Umbilical cord (tissue), 2 donors: Measurements from ENCODE around the gene NEDD8. TPM values are rescaled to one million over a fixed set of nuclear protein-coding genes. Genes with fewer than 3 reads are reported as not detected.
A peak's percentile ranks its signal among the peaks of the same experiment; 100 is the strongest.

ENCODE experiments used
- DNase-seq: peaks from one replicate; pipeline ENCODE4 v3.0.0-alpha.2; 2015; ENCODE audit warnings: low spot score
- total RNA-seq: library from RNA; depleted of rRNA; stranded (reverse); fragments of >200 nt; gene quantifications from one replicate; pipeline ENCODE4 v1.2.3, GENCODE V29; 2014; ENCODE audit warnings: low replicate concordance; ENCODE audit not compliant: insufficient read depth

NEDD8 gene
- total RNA-seq, 1 donor from 2014 or later: 68.6 TPM

DNA sequence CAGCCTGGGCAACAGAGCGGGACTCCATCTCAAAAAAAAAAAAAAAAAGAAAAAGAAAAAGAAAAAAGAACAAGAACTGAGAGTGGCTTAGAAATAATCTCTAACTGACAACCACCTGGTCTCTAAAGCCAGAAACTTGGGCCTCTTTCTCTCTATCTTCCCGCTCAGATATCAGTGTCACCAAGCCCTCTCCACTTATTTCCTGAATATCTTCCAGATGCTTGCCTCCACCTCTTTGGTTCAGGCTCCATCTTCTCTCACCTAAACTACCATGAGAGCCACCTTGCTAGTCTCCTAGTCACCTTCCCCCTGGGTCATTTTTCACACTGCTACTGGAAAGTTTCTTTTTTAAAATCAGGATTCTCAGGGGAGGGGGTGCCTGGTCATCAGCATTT is 35.1 kb downstream of the NEDD8 start:
- no peak for DNase-seq

DNA sequence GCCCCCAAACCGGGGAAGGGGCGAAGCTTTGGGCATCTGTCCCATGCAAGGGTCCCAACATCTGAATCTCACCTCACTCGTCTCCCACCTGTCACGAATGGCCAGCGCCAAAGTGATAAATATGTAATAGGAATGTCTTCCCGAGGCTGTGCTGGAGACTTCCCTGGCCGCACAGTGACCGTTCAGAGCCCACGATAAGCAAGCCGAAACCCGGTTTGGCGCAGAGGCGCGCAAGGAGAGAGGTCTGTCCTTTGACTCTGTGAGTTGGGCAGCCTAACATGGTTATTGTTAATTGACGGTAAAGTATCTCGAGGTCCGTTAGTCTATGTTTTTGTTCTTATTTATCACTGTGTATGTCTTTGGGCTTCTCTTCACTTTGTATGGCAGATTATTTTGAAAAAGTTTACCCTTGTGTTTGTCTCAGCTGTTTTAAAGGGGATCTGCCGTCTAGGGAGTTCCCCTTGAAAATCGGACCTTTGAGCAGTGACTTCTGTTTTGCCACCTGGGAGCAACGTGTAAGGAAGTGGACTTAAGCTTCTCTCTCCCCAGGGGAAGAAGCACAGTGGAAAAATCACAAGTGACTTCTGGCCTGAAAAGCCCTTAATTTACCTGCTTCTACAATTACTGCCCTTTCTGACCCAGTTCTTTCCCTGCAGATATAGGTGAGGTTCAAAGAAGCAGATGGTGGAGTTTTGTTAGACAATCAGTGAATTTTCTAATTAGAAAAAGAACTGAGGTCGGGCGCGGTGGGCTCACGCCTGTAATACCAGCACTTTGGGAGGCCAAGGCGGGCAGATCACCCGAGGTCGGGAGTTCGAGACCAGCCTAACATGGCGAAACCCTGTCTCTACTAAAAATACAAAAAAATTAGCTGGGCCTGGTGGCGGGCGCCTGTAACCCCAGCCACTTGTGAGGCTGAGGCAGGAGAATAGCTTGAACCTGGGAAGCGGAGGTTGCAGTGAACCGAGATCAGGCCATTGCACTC is 35.8 kb downstream of the NEDD8 start:
- DNase-seq: peak; percentile 13

DNA sequence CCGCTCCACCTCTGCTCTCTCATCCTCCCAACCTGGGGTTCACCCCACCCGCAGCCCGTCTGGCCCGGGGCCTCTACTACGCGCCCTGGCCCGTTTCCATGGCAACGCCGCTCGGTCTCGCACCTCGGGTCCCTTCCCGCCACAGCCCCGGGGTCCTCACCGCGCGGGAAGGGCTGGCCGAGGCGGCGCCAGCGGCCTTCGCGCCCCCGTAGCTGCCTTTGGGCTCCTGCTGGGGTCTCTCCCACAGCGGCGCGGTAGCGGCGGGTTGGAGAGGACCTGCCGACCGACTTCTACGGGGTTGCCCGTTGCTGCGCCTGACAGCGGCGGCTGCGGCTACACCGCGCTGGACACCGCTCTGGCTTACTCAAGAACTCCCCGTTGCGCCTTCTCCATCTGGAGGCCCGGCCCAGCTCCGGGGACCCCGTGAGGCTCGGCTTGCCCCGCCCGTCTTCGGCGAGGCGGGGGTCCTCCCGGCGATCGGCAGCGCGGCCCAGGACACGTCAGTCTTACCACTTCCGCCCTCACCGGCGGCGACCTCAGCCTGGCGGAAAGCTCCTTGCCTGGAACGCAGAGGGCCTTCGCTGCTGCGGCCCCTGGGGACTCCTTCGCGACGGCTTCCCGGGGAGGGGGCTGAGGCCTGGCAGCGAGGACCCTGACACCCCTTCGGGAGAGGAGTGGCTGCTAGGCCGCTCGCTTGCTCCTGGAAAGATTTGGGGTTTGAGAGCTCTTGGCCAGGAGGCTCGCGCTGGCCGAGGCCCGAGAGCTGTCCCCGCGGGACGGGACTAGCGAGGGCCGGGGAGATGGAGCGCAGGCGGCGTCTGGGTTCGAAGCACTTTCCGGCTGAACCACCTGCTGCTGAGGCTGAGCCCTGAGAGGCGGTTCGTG is 36.7 kb downstream of the NEDD8 start, which contains the start of gene TM9SF1:
TM9SF1 (minus strand) TSS at position 256 of the 885 bp plus-strand sequence. CDS start 422 bp downstream, outside the sequence.
- peak; percentile 92 for DNase-seq

DNA sequence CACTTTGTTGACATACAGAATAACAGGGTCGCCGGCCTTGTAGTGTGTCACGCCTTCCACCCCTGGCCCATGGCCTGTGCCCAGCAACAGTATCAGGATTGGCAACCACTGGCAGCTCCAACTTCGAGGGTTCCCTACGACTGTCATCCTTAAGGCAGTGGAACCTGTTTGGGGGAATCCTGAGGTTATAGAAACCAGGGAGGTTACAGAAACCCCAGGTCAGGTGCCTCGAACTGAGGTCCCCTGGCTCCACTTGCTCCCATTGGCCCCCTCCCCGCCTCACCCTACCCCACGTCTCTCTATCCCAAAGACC is 37.3 kb downstream of the NEDD8 start:
- DNase-seq: peak; percentile 14

DNA sequence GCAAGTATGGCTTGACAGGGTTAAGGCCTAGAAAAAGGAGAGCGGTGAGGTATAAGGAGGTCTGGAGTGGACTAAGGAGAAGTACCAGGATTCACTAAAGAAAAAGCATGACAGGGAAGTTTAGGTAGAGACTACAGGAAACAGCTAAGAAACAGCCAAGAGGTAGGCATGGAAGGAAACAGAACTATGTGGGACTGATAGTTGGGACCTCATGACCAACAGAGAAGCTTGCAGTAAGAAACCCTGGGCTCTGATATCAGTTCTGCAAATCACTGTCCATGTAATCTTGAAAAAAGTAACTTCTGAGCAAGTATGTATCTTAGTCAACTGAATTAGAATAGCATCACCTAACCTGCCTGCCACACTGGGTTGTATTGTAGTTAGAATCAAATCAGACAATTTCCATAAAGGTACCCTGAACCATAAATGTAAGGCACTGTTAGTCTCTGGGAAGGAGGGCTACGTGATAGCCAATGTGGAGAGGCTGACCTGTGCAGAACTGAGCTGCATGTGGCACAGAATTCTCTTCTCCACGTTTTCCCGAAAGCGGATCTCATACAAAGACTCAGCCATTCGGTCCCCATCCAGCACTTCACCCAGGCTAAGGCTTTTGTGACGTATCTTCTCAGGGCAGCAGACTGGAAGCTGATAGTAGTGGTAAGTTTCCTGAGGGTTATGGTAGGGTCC is 37.8 kb downstream of the NEDD8 start:
- DNase-seq: no peak

DNA sequence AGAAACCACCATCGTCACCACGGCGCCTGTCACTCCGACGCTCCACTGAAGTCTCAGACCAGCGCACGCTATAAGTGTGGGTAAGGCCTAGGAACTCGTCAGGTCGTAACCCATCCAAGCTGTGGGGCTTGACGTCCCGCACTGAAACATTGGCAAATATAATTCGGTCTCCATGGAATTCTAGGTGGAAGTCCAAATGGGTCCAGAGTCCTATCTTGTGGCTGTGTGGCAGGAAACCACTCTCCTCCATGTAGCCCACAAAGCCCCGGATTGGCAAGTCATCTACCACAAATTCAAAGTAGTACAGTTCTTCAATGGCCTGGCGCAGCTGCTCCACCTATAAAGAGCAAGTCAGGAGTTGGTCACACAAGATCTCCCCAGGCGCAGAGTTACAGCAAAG is 39.2 kb downstream of the NEDD8 start:
- no peak for DNase-seq

DNA sequence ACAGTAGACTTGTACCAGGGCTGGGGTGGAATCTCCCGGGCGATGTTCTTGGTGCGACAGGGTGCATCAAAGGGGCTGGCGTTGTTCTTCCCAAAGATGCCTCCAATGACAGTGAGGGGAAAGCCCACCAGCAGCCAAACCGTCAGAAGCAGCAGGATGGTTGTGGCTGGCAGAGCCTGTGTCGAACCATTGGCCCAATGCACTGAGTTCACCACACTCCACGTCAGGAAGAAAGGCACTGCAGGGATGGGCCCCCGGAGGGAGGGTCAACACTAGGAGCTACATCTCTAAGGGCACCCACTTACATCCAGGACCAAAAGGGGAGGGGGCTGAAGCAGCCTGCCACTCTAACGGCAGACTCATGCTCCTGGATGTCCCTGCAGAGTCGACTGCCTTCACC is 41.8 kb downstream of the NEDD8 start:
- DNase-seq: no peak

DNA sequence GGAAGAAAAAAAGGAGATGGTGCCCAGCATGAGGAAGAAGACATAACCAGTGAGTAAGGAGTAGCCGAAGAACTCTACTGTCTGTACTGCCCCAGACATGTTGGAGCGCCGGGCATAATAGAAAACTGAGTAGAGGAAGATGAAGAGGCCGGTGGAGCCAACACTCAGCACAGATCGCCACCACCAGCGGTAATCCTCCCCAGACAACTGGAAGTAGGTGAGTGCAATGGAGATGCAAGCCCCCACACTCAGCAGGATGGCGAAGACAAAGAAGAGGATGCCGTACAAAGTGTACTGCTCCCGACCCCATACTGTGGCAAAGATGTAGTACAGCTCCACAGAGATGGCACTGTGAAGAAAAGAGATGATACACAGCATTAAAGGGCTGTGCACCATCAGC is 42.7 kb downstream of the NEDD8 start:
- DNase-seq: no peak

DNA sequence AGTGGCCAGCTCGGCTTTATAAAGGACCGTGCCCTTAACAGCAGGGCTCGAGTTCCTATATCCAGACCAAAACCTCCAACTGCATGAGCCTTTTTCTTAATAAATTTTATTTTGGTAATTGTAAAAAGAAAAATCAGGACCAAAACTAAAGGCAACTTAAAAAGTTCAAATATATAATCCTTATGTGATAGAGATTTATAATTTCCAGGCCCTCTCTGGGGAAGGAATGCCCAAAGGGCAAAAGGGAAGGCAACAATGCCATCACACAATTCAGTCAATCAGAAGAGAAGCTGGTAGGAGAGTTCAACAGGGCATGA is 43.1 kb downstream of the NEDD8 start:
- no peak for DNase-seq

DNA sequence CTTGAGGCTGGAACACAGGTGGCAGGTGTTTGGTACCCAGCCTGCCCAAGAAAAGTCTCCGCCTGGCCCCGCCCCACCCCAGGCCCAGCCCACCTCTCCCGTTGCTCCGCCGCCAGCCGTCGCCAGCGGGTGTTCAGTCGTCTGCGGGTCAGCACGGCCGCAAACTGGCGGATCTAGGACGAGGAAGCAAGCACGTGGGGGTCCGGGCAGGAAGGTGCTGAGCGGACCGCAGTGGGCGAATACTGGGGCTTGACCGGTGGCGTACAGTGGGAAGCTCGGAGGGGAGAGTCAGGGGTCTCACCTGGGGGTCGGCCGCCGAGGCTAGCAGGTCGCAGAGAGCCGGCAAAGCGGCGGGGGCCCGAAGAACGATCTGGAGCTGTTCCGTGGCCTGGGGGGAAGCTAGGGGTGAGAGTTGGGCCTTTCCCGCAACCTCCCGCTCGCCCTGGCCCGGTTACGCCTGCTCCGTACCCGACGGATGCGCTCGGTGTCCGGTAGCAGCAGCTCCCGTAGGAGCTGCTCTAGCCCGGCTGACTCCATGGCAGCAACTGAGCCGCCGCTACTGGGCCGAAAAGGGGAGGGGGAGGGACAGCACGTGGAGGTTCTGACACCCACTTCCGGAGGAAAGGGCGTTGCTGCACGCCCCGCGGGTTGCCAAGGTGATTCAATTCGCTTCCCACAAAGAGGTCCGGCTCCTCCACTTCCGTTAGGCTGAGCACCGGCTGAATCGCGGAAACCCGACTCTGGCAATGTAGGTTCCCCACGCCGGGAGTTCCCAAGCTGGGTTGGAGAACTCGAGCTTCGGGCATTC is 43.7 kb downstream of the NEDD8 start, which contains the start of gene IPO4:
IPO4 (minus strand) TSS at position 566 of the 808 bp plus-strand sequence; CDS start at position 537, 29 bp downstream.
- DNase-seq: peak; percentile 98

DNA sequence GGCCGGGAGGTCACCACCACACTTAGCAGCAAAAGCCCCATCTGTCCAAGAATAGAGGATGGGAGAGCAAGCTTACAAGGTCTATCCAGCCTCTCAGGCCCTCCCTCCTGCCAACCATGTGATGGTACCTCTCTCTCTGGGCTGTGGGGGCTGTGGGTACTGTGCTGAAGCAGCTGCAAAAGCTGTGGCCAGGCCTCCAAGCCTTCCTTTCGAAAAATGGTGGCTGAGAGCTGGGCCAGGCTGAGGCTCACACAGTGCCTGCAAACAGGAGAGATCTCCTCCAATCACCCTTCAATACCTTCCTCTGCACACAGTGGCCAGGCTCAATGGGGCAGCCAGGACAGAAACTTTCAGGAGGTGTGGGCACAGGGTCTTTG is 44.6 kb downstream of the NEDD8 start:
- no peak for DNase-seq

DNA sequence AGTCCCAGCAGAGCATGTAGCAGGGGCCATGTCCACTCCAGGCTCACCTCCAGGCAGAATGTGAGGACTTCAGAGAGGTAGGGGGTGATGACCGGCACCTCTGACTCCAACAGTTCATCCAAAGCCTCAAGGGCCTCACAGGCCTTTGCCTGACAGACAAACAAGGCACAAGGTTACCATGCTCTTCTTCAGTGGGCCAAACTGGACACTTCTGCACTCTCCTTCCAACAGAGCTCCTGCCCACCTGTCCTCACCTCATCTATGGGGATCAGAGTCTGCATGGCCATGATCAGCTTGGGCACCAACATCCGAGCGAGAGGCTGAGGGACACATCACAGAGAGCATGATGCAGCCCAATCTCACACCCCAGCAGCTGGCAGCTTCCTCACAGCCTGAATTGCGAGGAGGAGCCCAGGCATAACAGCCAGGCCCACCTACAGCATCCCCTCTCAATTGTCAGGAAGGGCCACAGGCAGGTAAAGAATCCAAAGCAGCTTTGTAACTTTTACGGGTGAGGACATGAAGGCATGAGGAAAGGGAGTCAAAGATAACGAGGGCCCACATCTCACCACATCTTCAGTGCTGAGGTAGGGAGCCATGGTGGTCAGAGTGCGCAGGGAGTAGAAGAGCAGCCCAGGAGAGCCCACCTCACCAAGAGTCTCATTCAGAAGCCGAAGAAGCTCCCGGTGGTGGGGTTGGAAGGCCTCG is 45.2 kb downstream of the NEDD8 start:
- DNase-seq: no peak

DNA sequence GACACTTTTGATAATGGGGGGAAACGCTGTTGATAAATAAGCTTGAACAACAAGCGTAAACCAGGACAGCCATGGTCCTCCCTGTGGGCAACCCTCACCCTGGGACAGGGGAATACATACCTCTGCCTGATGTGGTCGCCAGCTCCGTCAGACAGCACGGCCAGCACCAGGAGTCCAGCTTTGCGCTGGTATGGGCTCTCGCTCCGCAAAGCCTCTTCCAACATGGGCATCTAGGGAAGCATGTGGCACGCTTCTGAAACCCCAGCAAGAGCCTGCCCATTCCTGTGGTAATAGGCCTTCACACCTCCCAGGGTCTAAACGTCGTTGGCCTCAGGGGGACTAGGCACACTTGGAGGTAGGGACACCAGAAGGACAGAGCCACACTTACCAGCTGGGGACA is 46.4 kb downstream of the NEDD8 start:
- no peak for DNase-seq

DNA sequence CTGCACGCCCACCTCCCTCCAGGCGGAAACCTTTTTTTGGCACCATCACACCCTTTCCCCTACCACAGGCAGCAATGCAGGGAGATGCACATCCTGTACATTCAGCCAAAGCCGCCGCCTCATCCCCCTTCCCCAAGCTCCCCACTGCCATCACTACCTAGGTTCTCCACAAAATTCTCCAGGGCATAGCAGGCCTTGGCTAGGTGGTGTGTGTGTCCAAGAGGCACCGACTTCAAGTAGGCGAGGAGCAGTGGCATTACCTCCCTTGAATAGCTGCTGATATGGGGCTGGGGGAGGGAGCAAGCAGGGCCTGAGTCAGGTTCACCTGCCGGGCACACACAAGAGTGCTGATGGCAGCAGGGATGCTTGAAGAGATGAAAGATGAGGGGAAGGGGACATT is 47.1 kb downstream of the NEDD8 start:
- DNase-seq: no peak

DNA sequence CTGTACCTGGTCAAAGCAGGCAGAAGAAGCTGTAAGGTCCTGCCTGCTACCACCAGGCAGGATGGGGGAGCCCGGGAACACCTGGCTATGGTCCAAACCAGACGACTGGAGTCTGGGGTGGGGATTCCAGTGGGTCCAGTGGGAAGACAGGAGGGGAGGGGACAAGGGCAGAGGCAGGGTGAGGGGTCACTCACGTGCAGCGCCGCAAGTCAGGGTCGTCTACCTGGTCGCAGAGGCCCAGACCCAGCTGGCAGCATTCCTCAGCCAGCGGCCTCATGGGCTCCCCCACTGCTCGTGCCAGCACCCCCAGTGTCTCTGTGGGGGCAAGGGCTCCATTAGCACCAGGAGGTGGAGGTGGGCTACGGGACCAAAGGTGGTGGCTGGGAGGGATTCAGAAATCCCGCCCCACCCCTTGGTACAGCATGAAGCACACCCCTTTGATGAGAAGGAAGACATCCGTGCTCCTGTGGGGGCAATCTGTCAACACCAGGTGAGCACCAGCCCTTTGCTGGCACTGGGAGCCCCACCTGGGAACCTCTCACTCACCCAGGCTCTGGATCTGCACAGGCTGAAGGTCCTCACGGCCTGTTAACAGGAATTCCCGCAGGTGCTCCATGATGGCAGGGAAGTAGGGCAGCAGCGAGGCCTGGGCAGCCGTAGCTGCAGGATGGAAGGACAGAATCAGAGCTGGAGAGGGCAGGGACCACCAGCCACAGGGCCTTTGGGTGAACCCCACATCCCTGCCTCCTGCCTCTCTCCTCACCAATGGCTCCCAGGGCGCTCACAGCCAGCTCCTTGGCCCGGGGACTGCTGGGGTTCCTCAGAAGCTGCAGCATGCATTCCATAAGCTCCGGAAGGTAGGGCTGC is 47.8 kb downstream of the NEDD8 start:
- DNase-seq: no peak

DNA sequence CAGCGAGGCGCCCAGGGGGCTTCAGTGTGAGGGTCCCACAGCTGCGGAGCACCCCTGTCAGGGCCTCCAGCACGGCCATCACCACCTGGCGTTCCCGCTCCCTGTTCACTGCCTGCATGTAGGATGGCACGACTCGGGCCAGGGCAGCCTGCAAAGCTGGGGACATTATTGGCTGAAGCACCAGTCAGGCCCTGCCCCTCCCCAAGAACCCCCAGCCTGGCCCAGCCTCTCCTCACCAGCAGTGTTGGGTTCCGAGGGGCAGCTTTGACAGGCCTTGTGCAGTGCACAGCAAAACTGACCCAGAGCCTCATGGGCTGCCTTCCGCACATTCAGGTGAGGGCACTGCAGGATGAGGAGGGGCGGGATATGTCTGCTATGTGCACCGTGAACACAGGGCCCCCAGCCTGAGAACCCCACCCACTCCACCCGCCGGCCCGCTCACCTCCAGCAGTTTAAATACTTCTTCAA is 49.1 kb downstream of the NEDD8 start:
- DNase-seq: no peak

DNA sequence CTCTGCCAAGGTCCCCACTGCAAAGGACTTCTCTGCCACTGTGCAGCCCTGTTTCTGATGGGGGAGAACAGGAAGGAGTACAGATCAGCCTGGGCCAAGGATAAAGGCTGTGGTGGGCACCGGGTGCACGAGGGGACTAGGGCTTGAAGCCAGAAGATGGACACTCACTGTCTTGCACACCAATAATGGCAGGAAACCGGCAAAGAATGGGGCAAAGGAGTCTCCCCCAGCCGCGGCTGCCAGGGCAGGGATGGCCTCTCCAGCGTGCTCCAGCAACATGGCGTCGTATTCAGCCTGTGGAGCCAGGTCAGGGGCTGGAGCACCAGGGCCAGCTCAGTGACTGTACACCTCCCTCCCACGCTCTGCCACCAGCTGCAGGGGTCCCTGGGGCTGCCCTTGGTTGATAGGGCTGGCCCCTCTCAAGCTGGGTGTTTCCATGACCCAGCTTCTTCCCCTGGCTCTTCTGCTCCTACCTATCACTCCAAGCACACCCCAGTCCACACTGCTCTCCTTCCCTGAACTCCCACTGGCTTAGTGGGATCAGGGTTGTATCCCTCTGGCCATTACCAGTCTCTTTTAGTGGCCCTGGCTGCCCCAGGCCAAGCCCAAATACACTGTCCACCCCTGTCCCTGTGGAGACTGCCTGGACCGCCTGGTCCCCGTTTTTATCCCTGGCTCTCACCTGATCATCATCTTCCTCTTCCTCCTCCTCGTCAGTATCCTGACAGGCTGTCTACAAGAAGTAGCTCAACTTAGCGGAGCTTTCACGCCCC is 49.9 kb downstream of the NEDD8 start:
- DNase-seq: no peak

DNA sequence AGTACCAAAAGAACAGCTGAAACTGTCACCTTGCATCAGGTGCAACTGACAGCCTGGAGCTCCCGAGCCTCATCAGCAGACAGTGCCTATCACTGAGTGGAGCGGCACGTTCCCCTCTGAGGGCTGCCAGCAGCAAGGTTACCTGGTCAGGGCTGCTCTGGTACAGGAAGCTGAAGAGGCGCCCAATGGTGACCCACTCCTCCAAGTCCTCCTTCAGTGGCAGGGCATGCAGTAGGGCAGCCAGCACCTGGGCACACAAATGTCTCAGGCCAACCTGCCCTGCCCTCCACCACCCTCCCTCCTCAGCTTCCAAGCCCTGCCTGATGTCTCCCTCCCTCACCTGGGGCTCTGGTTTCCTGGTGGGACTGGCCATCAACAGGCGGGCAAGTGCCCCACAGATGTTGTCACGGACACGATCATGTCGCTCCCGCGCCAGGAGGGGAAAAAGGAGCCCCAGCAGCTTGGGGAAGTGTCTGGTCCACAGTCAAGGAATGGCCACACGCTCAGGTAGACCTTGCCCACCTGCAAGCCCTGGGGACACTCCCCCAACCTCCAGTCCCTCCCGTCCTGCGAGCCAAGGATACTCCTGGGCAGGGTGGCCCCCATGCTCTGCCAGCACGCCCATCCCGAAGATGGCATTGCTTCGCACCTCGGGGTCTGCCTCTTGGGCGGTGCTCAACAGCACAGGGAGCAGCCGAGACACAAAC is 50.6 kb downstream of the NEDD8 start:
- DNase-seq: no peak
